Caco-2 (cell line): ENCODE data around the gene CELF5. TPM values are rescaled to one million over a fixed set of nuclear protein-coding genes. Genes with fewer than 3 reads are reported as not detected.

Experiments used
- BruUV-seq: library from RNA; stranded (reverse); fragments of 400-500 nt; replicated peaks from 2 replicates; lab custom pipeline; 2021; lab: Mats Ljungman, UMichigan
- CTCF ChIA-PET: fragments of 300-600 bp; sonication (Branson Sonifier 250); formaldehyde crosslinking; loops from one replicate; lab custom pipeline; 2022; ENCODE audit warnings: antibody characterized with exemption; lab: Charles Lee
- POLR2A ChIA-PET: fragments of 300-600 bp; sonication (Branson Sonifier 250); formaldehyde crosslinking; loops from one replicate; lab custom pipeline; 2022; ENCODE audit warnings: antibody characterized with exemption; lab: Charles Lee
- DNase-seq, 2 experiments: peaks; one replicate each; pipeline versions ENCODE4 v3.0.0 to v3.0.0-alpha.2; 2020 to 2022
- H3K27me3 ChIP-seq: replicated peaks from 2 replicates; pipeline ENCODE4 v1.6.0; 2011; ENCODE audit warnings: low read length; ENCODE audit not compliant: control insufficient read depth, insufficient read depth
- H3K36me3 ChIP-seq: 2 replicates; pipeline ENCODE4 v1.5.1; 2011; ENCODE audit warnings: low read length; ENCODE audit not compliant: control insufficient read depth, insufficient read depth
- H3K4me1 ChIP-seq: fragments of 250-450 bp; sonication (Bioruptor Pico); 2 replicates; pipeline ENCODE4 v1.5.1; 2020; ENCODE audit warnings: mild to moderate bottlenecking
- H3K4me3 ChIP-seq: 2 replicates; pipeline ENCODE4 v1.5.1; 2011; ENCODE audit warnings: low read depth, mild to moderate bottlenecking, control low read depth, low read length
- H3K9me3 ChIP-seq: fragments of 250-450 bp; sonication (Bioruptor Pico); 2 replicates; pipeline ENCODE4 v1.5.1; 2020; ENCODE audit warnings: mild to moderate bottlenecking, moderate library complexity
- H3K27ac Mint-ChIP-seq: one replicate; pipeline ENCODE4 v1.8.0; 2022; ENCODE audit warnings: mixed read lengths; ENCODE audit not compliant: unreplicated experiment
- H3K27me3 Mint-ChIP-seq: one replicate; pipeline ENCODE4 v1.8.0; 2022; ENCODE audit warnings: mixed read lengths; ENCODE audit not compliant: insufficient read depth, unreplicated experiment
- H3K36me3 Mint-ChIP-seq: one replicate; pipeline ENCODE4 v1.8.0; 2022; ENCODE audit warnings: mild to moderate bottlenecking, mixed read lengths; ENCODE audit not compliant: insufficient read depth, unreplicated experiment
- H3K4me1 Mint-ChIP-seq: one replicate; pipeline ENCODE4 v1.8.0; 2022; ENCODE audit warnings: low read depth, mixed read lengths; ENCODE audit not compliant: unreplicated experiment
- H3K4me3 Mint-ChIP-seq: one replicate; pipeline ENCODE4 v1.8.0; 2022; ENCODE audit warnings: mild to moderate bottlenecking, moderate library complexity, mixed read lengths; ENCODE audit not compliant: unreplicated experiment
- H3K9me3 Mint-ChIP-seq: one replicate; pipeline ENCODE4 v1.8.0; 2022; ENCODE audit warnings: mixed read lengths; ENCODE audit not compliant: unreplicated experiment
- CTCF ChIP-seq, 2 experiments: fragments of 200-600 bp in 1 of 2; IDR thresholded peaks; 1 replicate in 1 of 2; 2 replicates in 1 of 2; pipeline versions ENCODE4 v1.5.1 to v1.8.0; 2011 to 2022; ENCODE audit warnings: antibody characterized with exemption in 1 of 2, control low read depth in 1 of 2, inconsistent platforms in 1 of 2, low read depth in 1 of 2, low read length in 1 of 2, mild to moderate bottlenecking in 1 of 2, moderate library complexity in 1 of 2; ENCODE audit not compliant: insufficient read depth in 1 of 2, severe bottlenecking in 1 of 2, unreplicated experiment in 1 of 2
- intact Hi-C: fragments of 100-400 bp; cut with micrococcal nuclease; formaldehyde crosslinking; loops from one replicate; pipeline ENCODE4 v1.10.0; 2022; ENCODE audit not compliant: unreplicated experiment
- total RNA-seq: library from RNA; stranded (reverse); gene quantifications from 2 replicates; pipeline ENCODE4 v1.2.3, GENCODE V29; 2022

CELF5 gene
- total RNA-seq, 1 experiment from 2014 or later: 0.07 TPM

DNA sequence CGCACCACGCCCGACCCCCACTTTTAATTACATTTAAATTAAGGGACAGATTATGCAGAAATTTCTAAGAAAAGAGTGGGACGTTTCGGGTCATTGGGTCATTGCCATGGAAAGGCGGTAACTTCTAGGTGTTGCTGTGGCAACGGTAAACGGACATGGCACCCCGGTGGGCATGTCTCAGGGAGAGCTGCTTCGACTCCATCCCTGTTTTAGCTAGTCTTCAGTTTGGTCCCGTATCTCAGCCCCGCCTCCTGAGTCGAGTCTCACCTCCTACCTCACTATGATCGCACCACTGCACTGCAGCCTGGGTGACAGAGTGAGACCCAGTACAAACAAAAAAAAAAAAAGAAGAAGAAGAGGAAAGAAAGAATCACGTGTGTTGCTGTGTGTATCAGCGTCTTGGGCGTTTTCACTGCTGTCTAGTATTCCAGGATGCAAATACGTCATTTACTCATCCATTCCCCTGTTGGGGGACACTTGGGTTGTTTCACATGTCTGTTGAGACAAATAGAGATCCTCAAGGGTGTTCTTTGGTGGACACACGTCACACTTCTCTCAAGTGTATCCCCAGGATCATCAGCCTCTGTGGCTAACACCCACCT, 41.7 kb downstream of the CELF5 start:
- POLR2A ChIA-PET: no interaction called here
- CTCF ChIA-PET: no interaction called here
- Mint-ChIP-seq H3K4me1 (no peaks in the 10 kb centered on the region), H3K9me3 (no peaks in the 10 kb centered on the region), H3K4me3 (no peak overlapping the region), H3K36me3 (no peaks in the 10 kb centered on the region), H3K27ac (no peak overlapping the region), H3K27me3 (peaks cover 14% of the 10 kb centered on the region)
- DNase-seq: no peak
- Histone ChIP-seq H3K9me3 (no peaks in the 10 kb centered on the region), H3K4me1 (no peaks in the 10 kb centered on the region), H3K4me3 (no peak overlapping the region), H3K27me3 (no peaks in the 10 kb centered on the region), H3K36me3 (no peaks in the 10 kb centered on the region)
- no peak for TF ChIP-seq CTCF (IDR thresholded peaks at IDR 0.05; ENCODE audit: insufficient read depth in 1 of 2, low read depth in 1 of 2, low read length in 1 of 2, severe bottlenecking in 1 of 2, unreplicated experiment in 1 of 2)
- no TSS peak for BruUV-seq
- intact Hi-C loops: no loop called here

DNA sequence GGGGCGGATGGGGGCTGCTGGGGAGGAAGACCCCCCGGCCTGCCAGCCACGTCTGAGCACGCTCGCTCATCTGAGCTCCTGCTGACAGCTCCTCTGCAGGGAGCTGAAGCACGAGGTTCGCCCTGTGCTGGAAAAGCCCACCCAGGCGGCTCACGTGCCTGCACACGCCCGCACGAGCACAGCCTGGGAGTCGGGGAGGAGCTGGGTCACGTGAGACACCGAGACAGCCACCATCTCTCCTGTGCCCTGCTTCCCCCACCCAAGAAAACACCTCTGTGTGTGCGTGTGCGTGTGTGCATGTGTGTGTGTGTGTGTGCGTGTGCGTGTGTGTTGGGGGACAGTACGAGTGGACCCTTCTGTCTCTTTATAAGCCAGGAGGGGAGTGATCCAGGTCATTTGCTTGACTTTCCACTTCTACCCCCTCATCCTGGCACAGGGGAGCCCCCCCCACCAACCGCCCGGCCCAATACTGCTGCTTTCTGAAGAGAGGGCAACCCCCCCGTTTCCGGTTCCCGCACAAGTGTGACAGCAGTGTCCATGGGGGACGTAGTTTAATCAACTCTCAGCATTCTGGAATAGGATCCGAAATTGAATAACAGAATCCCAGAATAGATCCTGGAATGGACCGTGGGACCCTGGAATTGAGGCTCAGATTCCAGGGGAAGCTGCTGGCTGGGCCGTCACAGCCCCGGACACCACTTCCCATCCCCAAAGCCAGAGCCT, 42.5 kb downstream of the CELF5 start:
- H3K36me3 Mint-ChIP-seq: no peaks in the 10 kb centered on the region
- no peak overlapping the region for H3K4me3 Mint-ChIP-seq
- H3K36me3 ChIP-seq: no peaks in the 10 kb centered on the region
- no peak for DNase-seq
- intact Hi-C loops: no loop called here
- H3K9me3 ChIP-seq: no peaks in the 10 kb centered on the region
- no peaks in the 10 kb centered on the region for H3K4me1 Mint-ChIP-seq
- H3K9me3 Mint-ChIP-seq: no peaks in the 10 kb centered on the region
- H3K4me1 ChIP-seq: no peaks in the 10 kb centered on the region
- no TSS peak for BruUV-seq
- no peak overlapping the region for H3K4me3 ChIP-seq
- POLR2A ChIA-PET: no interaction called here
- H3K27me3 ChIP-seq: no peaks in the 10 kb centered on the region
- H3K27me3 Mint-ChIP-seq: peaks cover 19% of the 10 kb centered on the region
- no peak overlapping the region for H3K27ac Mint-ChIP-seq
- CTCF ChIA-PET: interaction anchor here (0.6 kb wide), 1 partner anchor 48 kb away, joined by 3 read pairs; no protein-coding TSS in a partner anchor
- no peak for TF ChIP-seq CTCF (IDR thresholded peaks at IDR 0.05; ENCODE audit: insufficient read depth in 1 of 2, low read depth in 1 of 2, low read length in 1 of 2, severe bottlenecking in 1 of 2, unreplicated experiment in 1 of 2)

DNA sequence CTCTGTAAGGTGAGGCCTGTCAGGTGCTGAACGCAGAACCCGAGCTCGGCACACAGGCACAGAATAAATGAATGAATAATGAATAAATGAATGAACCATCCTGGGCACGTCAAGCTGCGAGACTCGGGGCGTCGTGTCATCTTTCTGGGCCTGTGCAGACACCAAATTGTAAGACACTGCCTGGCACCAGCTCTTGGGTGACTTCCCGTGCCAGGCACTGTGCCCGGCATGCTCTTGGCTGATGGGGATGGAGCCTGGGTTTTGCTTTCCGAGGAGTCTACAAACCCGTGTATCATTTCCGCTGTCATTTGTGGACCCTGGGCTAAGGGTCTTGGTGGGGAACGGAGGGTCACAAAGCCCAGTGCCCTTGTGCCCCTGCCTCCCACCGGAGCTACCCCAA, 43.9 kb downstream of the CELF5 start:
- H3K4me3 Mint-ChIP-seq: no peak overlapping the region
- ChIA-PET CTCF (no interaction called here), POLR2A (no interaction called here)
- intact Hi-C loops: no loop called here
- no peaks in the 10 kb centered on the region for H3K9me3 Mint-ChIP-seq
- DNase-seq: no peak
- no peaks in the 10 kb centered on the region for H3K4me1 Mint-ChIP-seq
- peaks cover 8% of the 10 kb centered on the region; the same call in 1 of the 2 replicates for H3K9me3 ChIP-seq
- H3K4me1 ChIP-seq: no peaks in the 10 kb centered on the region
- no peak overlapping the region for H3K4me3 ChIP-seq
- H3K27me3 Mint-ChIP-seq: peaks cover 19% of the 10 kb centered on the region
- no peaks in the 10 kb centered on the region for H3K36me3 ChIP-seq
- H3K27me3 ChIP-seq: no peaks in the 10 kb centered on the region
- TF ChIP-seq CTCF (IDR thresholded peaks at IDR 0.05; ENCODE audit: insufficient read depth in 1 of 2, low read depth in 1 of 2, low read length in 1 of 2, severe bottlenecking in 1 of 2, unreplicated experiment in 1 of 2): no peak
- no peaks in the 10 kb centered on the region for H3K36me3 Mint-ChIP-seq
- no peak overlapping the region for H3K27ac Mint-ChIP-seq
- no TSS peak for BruUV-seq
